Mucosa of descending colon (tissue), 3 donors: ENCODE measurements around the gene ZNF212. TPM values are rescaled to one million over a fixed set of nuclear protein-coding genes. Genes with fewer than 3 reads are reported as not detected.

ENCODE experiments used
- ATAC-seq: fragments of 200-7000 bp; cut with Tn5 transposase; one replicate; pipeline ENCODE4 v1.9.1; 2020; ENCODE audit warnings: mild to moderate bottlenecking, moderate library complexity
- DNase-seq, 3 donors: peaks; one replicate each; pipeline ENCODE4 v3.0.0-alpha.2; 2020
- H3K36me3 ChIP-seq: fragments of 200-600 bp; one replicate; pipeline ENCODE4 v1.8.0; 2021; ENCODE audit warnings: low read depth, mild to moderate bottlenecking
- H3K4me1 ChIP-seq: fragments of 200-600 bp; one replicate; pipeline ENCODE4 v1.8.0; 2021; ENCODE audit warnings: low read depth, mild to moderate bottlenecking
- H3K4me3 ChIP-seq: fragments of 200-600 bp; one replicate; pipeline ENCODE4 v1.8.0; 2021; ENCODE audit warnings: mild to moderate bottlenecking
- H3K9me3 ChIP-seq: fragments of 200-600 bp; one replicate; pipeline ENCODE4 v1.8.0; 2021; ENCODE audit warnings: mild to moderate bottlenecking
- CTCF ChIP-seq: fragments of 200-600 bp; IDR thresholded peaks from one replicate; pipeline ENCODE4 v1.8.0; 2022; ENCODE audit warnings: antibody characterized with exemption, mild to moderate bottlenecking
- intact Hi-C, 2 donors: fragments of 100-400 bp; cut with DNase I in 1 of 2; cut with micrococcal nuclease in 1 of 2; formaldehyde crosslinking; loops; one replicate each; pipeline versions ENCODE4 v1.11.0 to v1.11.1; 2022; cut with DNase I, micrococcal nuclease
- total RNA-seq, 3 donors: library from RNA; stranded (reverse); fragmentation: NEBNext Ultra II Directional in 2 of 3; extraction: Animal tissue kit (Norgen Biotek cat#: 25700) in 2 of 3; gene quantifications; one replicate each; pipeline versions ENCODE4 v1.2.1 to v1.2.4, GENCODE V29; 2021 to 2023
- donor health status: DM: no; HTN: no; CAD: no; lungs with moderate emphysema.
- donor health status: DM: no; HTN: no; CAD: no.
- donor health status: DM: no; HTN: yes; CAD: no.

The ZNF212 gene
- total RNA-seq, 3 donors from 2014 or later = 9.7 to 12.8 (median 11.9) TPM

- ATAC-seq (no peak), DNase-seq (no peak)
- peaks cover 7% of the 10 kb centered on the region for H3K36me3 ChIP-seq
- TF ChIP-seq CTCF = no peak
- intact Hi-C loops = no loop called here
- H3K9me3 ChIP-seq = no peaks in the 10 kb centered on the region
- no peaks in the 10 kb centered on the region for H3K4me1 ChIP-seq
- no peak overlapping the region for H3K4me3 ChIP-seq
These were observed 12.9 kb downstream of the ZNF212 start for GRCh38 chr7:149252378-149252777.

- Histone ChIP-seq H3K4me3 (no peak overlapping the region), H3K4me1 (no peaks in the 10 kb centered on the region), H3K36me3 (peaks cover 7% of the 10 kb centered on the region), H3K9me3 (no peaks in the 10 kb centered on the region)
- no peak for TF ChIP-seq CTCF
- intact Hi-C loops = no loop called here
- ATAC-seq = no peak
- DNase-seq = no peak
These were observed 14.2 kb downstream of the ZNF212 start for GRCh38 chr7:149253665-149254064.

- Histone ChIP-seq H3K36me3 (peaks cover 7% of the 10 kb centered on the region), H3K9me3 (no peaks in the 10 kb centered on the region), H3K4me3 (no peak overlapping the region), H3K4me1 (no peaks in the 10 kb centered on the region)
- TF ChIP-seq CTCF = no peak
- DNase-seq = no peak
- no peak for ATAC-seq
- intact Hi-C loops = no loop called here
These were observed 14.9 kb downstream of the ZNF212 start for GRCh38 chr7:149254181-149254858.

GRCh38 chr7:149255174-149255573 is 15.7 kb downstream of the ZNF212 start:
- DNase-seq (no peak), ATAC-seq (no peak)
- Histone ChIP-seq H3K9me3 (no peaks in the 10 kb centered on the region), H3K4me1 (no peaks in the 10 kb centered on the region), H3K36me3 (peaks cover 7% of the 10 kb centered on the region), H3K4me3 (no peak overlapping the region)
- intact Hi-C loops = no loop called here
- TF ChIP-seq CTCF = no peak

GRCh38 chr7:149256568-149256967 is 17.1 kb downstream of the ZNF212 start:
- ATAC-seq (no peak), DNase-seq (no peak)
- Histone ChIP-seq H3K4me1 (peaks cover 5% of the 10 kb centered on the region), H3K9me3 (no peaks in the 10 kb centered on the region), H3K36me3 (peaks cover 7% of the 10 kb centered on the region), H3K4me3 (no peak overlapping the region)
- TF ChIP-seq CTCF = no peak
- intact Hi-C loops = no loop called here

- H3K4me1 ChIP-seq = peaks cover 5% of the 10 kb centered on the region
- ATAC-seq (no peak), DNase-seq (no peak)
- intact Hi-C loops = no loop called here
- H3K4me3 ChIP-seq = no peak overlapping the region
- peaks cover 7% of the 10 kb centered on the region for H3K36me3 ChIP-seq
- H3K9me3 ChIP-seq = no peaks in the 10 kb centered on the region
- TF ChIP-seq CTCF = no peak
These were observed 17.7 kb downstream of the ZNF212 start for GRCh38 chr7:149257146-149257545.
